ENCODE measurements around the gene RALA.
"Not testable (repeated sequence)": the region's sequence is repeated elsewhere in the genome, so short reads cannot be mapped to it uniquely, and the experiment has no call there.

Gene RALA

DNA sequence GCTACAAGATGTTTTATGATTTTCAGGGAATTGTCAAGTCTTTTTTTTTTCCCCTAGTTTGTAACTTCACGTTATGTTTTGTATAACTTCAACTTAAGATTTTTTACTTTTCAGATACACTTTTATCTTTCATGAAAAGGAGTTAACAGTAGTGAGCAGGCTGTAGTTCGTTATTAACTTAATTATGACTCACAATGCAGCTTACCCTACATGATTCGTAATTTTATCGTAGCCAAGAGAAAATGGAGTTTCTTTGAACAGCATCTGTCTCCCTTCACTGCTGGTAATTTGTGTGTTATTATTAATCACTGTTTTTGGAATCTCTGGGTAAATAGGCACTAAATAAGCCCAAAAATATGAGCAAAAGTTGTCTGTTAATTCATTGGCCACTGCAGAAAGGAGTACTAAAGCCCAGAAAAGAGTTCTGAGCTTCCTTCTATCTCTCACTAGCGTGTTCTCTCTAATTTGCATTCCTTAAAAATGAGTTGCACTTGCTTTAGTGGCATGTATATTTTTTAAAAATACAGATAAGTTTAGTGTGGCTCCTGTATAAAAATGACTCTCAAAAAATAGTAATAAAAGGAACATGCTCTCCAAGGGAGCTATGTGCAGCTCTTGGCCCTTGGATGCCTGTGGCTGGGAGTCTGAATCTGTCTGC, 36.1 kb downstream of the RALA start:
- TF ChIP-seq, protein P1, sequence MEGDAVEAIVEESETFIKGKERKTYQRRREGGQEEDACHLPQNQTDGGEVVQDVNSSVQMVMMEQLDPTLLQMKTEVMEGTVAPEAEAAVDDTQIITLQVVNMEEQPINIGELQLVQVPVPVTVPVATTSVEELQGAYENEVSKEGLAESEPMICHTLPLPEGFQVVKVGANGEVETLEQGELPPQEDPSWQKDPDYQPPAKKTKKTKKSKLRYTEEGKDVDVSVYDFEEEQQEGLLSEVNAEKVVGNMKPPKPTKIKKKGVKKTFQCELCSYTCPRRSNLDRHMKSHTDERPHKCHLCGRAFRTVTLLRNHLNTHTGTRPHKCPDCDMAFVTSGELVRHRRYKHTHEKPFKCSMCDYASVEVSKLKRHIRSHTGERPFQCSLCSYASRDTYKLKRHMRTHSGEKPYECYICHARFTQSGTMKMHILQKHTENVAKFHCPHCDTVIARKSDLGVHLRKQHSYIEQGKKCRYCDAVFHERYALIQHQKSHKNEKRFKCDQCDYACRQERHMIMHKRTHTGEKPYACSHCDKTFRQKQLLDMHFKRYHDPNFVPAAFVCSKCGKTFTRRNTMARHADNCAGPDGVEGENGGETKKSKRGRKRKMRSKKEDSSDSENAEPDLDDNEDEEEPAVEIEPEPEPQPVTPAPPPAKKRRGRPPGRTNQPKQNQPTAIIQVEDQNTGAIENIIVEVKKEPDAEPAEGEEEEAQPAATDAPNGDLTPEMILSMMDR (conservative IDR thresholded peaks at IDR 0.05; ENCODE audit: low read depth, low read length): no peak
- no peak overlapping the region for H3K4me3 ChIP-seq (ENCODE audit: low read depth, low read length)
- DNase-seq (ENCODE audit: low read depth): no peak

DNA sequence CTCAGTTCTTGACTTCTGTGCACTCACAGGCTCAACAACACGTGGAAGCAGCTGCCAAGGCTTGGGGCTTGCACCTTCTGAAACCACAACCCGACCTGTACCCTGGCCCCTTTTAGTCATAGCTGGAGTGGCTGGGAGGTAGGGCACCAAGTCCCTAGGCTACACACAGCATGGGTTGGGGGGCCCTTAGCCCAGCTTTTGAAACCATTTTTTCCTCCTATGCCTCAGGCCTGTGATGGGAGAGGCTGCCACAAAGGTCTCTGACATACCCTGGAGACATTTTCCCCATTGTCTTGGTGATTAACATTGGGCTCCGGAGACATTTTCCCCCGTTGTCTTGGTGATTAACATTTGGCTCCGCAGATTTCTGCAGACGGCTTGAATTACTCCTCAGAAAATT, 38.6 kb downstream of the RALA start:
- no peak overlapping the region for H3K4me3 ChIP-seq (ENCODE audit: low read depth, low read length)
- DNase-seq (ENCODE audit: low read depth): no peak
- TF ChIP-seq, protein P1 (conservative IDR thresholded peaks at IDR 0.05; ENCODE audit: low read depth, low read length): no peak

DNA sequence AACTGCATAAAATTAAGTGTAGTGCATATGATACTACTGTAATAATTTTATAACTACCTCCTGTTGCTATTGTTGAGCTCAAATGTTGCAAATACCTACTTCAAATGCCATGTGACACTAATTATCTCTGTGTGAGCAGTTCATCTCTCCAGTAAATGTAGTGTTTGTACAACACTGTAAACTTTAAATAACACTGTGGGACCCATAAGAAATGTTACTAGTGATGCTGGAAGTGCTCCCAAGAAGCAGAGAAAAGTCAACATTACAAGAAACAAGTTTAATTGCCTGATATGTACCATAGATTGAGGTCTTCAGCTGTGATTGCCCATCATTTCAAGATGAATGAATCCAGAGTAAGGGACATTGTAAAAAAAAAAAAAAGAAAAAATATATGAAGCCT, 39.9 kb downstream of the RALA start:
- no peak for DNase-seq (ENCODE audit: low read depth)
- TF ChIP-seq, protein P1 (conservative IDR thresholded peaks at IDR 0.05; ENCODE audit: low read depth, low read length): no peak

DNA sequence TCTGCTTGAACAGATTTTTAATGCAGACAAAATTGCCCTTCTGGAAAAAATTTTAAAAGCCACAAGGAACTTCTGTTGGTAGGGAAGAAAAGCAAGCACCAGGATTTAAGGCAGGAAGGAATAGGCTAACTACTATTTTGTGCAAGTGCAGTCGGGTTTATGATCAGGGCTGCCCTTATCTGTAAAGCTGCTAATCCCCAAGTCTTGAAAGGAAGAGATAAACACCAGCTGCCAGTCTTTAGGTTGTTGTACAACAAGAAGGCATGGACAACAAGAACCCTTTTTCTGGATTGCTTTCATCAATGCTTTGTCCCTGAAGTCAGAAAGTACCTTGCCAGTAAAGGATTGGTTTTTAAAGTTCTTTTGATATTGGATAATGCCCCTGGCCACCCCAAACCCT, 40.7 kb downstream of the RALA start:
- DNase-seq (ENCODE audit: low read depth): no peak
- H3K4me3 ChIP-seq (ENCODE audit: low read depth, low read length): no peak overlapping the region
- TF ChIP-seq, protein P1 (conservative IDR thresholded peaks at IDR 0.05; ENCODE audit: low read depth, low read length): no peak

More for the DNA sequence above, 39.9 kb downstream of the RALA start:
- H3K4me3 ChIP-seq (ENCODE audit: low read depth, low read length): no peak overlapping the region

DNA sequence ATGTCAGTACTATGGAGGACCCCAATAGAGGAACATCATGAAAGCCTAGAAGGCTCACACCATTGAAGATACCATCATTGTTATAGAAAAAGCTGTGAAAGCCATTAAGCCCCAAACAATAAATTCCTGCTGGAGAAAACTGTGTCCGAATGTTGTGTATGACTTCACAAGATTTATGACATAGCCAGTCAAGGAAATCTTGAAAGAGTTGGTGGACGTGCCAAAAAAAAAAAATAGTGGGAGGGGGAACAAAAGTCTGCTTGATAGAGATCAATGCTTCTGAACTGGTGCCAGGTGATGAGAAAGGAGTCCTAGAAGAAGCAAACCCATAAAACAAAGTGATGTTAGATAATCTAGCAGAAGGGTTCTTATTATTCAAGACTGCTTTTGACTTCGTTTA, 41.2 kb downstream of the RALA start:
- TF ChIP-seq, protein P1 (conservative IDR thresholded peaks at IDR 0.05; ENCODE audit: low read depth, low read length): no peak
- H3K4me3 ChIP-seq (ENCODE audit: low read depth, low read length): no peak overlapping the region
- DNase-seq (ENCODE audit: low read depth): no peak

DNA sequence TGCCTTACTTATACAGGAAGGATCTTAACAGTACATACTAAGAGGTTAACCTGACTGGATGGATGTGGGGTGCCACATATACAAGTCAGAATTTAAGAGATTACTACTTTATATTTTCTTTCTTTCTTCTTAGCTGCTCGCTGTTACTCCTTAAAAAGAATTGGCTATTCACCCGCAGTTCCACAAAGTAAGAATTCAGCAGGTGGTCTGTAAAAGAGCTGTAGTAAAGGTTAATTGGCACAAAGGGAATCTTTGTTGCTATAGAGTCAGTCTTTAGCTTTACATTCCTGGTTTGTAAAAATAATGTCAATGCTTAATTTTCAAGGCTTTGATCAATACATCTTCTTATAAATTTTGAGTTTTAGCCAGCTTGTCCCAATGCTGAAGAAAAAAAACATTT, 43.2 kb downstream of the RALA start:
- TF ChIP-seq, protein P1 (conservative IDR thresholded peaks at IDR 0.05; ENCODE audit: low read depth, low read length): no peak
- no peak for DNase-seq (ENCODE audit: low read depth)
- H3K4me3 ChIP-seq (ENCODE audit: low read depth, low read length): no peak overlapping the region

DNA sequence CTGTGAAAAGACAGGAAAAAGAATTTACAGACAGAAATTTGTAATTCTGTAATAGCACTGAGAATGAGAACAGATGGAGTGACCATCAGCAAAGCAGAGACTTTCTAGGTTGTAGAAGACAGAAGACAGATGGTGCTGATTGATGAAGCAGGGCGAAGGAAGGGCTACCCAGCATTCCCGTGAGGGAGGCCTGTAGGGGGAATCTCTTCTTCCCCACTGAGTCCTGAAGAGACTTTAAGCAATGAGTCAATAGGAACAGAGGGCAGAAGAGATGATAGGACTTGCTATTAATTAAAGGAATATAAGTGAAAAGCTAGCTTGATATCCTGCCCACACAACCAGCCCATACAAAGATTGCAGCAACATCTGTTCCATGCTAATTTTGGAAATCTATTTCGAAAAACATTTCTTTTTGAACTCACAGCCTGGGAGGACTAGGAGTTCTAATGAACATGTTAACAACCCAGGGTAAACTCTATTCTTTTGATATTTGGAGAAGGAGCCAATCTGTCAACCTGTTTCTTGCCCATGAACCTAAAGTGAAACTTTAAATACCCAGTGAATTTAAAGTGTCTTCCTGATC, 44.1 kb downstream of the RALA start:
- no peak overlapping the region for H3K4me3 ChIP-seq (ENCODE audit: low read depth, low read length)
- no peak for DNase-seq (ENCODE audit: low read depth)
- TF ChIP-seq, protein P1 (conservative IDR thresholded peaks at IDR 0.05; ENCODE audit: low read depth, low read length): no peak

DNA sequence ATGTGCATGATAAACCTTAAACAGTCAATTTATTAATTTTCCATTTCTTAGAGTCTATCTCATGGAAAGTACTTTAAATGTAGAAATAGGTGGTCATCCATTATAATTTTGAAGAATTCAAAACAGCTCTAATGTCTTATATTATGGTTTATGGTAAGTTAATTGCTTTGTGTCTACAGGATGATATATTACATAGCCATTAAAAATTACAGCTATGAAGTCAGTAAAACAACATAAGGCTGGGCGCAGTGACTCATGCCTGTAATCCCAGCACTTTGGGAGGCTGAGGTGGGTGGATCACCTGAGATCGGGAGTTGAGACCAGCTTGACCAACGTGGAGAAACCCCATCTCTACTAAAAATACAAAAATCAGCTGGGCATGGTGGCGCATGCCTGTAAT, 44.9 kb downstream of the RALA start:
- H3K4me3 ChIP-seq (ENCODE audit: low read depth, low read length): not testable (repeated sequence)

More for the DNA sequence above, 44.9 kb downstream of the RALA start:
- not testable (repeated sequence) for DNase-seq (ENCODE audit: low read depth)
